ENCODE measurements around the gene C20orf204.

Gene C20orf204

DNA sequence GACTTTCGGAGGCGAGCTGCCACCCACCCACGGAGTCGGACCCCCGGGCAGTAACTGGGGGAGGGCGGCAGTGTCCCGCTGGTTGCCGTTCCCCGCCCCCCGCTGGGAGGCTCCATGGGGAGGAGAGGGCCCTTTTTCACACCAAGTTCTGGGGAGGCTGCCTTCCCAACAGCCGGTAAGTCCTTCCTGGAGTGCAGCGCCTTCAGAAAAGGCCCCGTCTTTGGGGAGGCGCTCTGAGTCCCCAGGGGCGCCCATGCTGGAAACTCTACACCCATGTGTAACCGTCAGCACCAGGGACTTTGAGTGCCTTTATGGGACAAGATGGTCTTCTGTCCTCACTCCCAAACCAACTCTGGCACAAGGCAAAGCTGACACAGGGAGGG, 13.9 kb downstream of the C20orf204 start:
- no peak for DNase-seq (ENCODE audit: low read depth in 1 of 2, low spot score in 1 of 2)
- in situ Hi-C loops (cut with HindIII; ENCODE audit: low pct_unique_long_range_greater_than_20kb, low sequenced_read_pairs) = no loop called here

GRCh38 chr20:64050261-64051032, 14.5 kb downstream of the C20orf204 start:
- no peak for TF ChIP-seq JUND (IDR thresholded peaks at IDR 0.05; ENCODE audit: low read depth)
- DNase-seq (ENCODE audit: low read depth in 1 of 2, low spot score in 1 of 2) = no peak
- in situ Hi-C loops (cut with HindIII; ENCODE audit: low pct_unique_long_range_greater_than_20kb, low sequenced_read_pairs) = no loop called here

More for the DNA sequence above, 13.9 kb downstream of the C20orf204 start:
- TF ChIP-seq JUND (IDR thresholded peaks at IDR 0.05; ENCODE audit: low read depth) = no peak

DNA sequence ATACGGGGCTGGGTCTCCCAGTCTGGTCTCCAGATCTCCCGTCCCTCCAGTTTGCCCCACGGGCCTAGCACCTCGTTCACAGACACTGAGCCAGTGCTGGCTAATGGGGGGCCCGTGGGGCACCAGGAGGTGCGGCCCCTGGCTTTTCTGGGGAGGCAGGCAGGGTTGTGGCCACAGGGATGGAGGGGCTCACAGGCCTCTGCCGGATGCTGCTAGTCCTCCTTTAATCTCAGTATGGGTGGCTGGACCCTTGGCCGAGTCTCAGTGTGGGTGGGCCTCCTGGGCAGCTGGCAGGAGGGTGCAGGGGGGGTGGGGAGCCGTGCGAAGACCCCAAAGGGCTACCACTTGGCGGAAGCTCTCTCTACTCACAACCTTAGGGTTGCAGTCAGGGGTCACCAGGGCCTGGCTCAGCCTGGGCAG, 15.1 kb downstream of the C20orf204 start:
- no peak for TF ChIP-seq JUND (IDR thresholded peaks at IDR 0.05; ENCODE audit: low read depth)
- in situ Hi-C loops (cut with HindIII; ENCODE audit: low pct_unique_long_range_greater_than_20kb, low sequenced_read_pairs) = no loop called here
- DNase-seq (ENCODE audit: low read depth in 1 of 2, low spot score in 1 of 2) = no peak

DNA sequence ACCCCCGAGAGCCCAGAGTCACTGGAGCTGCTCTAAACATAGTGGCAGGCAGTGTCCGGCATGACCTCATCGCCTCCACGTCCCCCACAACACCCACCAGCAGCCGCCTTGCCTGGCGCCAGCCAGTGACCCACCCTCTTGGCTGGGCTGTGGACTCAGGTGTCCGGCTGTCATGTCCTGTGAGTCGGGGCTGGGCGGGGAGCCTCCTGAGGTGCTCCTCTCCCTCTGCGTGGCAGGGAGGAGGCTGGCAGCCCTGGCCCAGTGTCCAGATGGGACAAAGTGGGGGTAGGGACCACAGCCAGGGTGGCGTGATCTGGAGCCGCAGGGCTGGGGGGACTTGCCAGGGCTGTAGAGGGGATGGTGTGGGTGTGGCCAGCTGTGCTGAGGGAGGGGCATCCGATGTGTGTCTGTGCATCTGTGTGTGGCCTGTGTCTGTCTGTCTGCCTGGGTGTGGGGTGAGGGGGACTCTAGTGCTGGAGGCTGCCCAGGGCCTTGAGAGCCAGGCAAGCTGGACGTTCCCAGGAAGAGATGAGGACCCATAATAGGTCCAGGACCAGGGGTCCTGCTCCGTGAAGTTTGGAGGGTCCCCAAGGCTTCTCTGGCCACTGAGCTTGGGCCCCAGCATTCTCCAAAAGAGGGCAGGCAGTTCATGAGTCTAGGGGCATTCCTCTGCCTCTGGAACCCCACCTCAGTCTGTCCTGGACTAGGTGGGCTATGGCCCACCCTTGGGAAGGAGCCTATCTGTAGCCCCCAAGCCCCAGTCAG, 15.8 kb downstream of the C20orf204 start:
- DNase-seq (ENCODE audit: low read depth in 1 of 2, low spot score in 1 of 2) = no peak
- TF ChIP-seq JUND (IDR thresholded peaks at IDR 0.05; ENCODE audit: low read depth) = no peak
- in situ Hi-C loops (cut with HindIII; ENCODE audit: low pct_unique_long_range_greater_than_20kb, low sequenced_read_pairs) = no loop called here

DNA sequence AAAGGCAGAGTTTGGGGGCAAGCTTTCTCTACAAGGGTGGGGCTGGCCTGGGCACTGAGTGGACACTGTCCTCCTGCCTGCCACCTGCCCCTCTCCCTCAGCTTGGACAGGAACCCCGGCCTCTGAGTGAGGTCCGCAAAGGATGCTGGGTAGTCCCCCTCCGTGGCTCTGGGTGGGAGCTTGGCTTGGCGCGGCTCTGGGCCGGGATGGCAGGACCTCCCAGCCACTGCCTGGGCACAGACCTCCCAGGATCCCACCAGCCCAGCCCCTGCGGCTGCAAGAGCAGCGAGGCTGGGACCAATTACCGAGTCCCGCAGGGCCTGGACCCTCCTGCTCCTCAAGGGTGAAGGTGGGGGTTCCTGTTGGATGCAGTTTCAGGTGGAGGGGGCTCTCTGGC, 16.3 kb downstream of the C20orf204 start:
- no peak for DNase-seq (ENCODE audit: low read depth in 1 of 2, low spot score in 1 of 2)
- in situ Hi-C loops (cut with HindIII; ENCODE audit: low pct_unique_long_range_greater_than_20kb, low sequenced_read_pairs) = no loop called here
- TF ChIP-seq JUND (IDR thresholded peaks at IDR 0.05; ENCODE audit: low read depth) = no peak

DNA sequence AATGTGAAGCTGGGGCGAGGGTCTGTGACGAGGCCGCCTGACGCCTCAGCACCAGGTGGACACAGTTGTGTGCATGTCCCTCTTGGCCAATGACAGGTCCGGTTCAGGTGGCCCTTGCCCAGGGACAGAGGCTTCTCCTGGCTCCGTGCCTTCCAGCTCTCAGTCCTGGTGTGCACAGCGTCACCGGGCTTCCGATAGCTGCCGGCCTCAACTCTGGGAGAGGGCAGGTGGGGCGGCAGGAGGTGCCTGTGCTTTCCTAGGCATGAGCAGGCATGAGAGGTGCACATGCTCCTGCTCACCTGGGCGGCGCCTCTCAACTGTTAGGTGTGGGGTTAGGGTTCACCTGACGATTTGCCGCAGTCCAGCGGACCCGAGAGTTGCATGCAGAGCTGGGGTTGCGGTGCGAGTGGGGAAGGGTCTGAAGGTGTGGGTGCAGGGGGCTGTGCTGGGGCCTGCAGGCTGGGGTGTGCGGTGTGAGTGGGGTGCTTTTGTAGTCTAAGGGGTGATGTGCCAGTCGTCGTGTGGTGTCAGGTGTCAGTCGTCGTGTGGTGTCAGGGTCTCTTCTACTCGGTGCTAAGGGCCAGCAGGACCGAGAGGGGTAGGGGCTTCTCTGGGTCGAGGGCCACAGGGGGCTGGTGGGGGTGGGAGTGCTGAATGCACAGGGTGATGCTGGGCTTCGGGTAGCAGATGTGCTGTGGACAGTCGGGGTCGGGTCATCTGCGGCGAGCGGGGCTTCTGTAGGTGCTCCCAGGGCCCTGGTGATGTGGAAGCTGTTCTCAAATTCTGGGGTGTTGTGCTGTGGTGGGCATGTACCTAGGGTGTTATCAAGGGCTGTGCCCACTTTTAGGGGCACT, 17.2 kb downstream of the C20orf204 start:
- DNase-seq (ENCODE audit: low read depth in 1 of 2, low spot score in 1 of 2) = no peak
- TF ChIP-seq JUND (IDR thresholded peaks at IDR 0.05; ENCODE audit: low read depth) = no peak
- in situ Hi-C loops (cut with HindIII; ENCODE audit: low pct_unique_long_range_greater_than_20kb, low sequenced_read_pairs) = no loop called here

DNA sequence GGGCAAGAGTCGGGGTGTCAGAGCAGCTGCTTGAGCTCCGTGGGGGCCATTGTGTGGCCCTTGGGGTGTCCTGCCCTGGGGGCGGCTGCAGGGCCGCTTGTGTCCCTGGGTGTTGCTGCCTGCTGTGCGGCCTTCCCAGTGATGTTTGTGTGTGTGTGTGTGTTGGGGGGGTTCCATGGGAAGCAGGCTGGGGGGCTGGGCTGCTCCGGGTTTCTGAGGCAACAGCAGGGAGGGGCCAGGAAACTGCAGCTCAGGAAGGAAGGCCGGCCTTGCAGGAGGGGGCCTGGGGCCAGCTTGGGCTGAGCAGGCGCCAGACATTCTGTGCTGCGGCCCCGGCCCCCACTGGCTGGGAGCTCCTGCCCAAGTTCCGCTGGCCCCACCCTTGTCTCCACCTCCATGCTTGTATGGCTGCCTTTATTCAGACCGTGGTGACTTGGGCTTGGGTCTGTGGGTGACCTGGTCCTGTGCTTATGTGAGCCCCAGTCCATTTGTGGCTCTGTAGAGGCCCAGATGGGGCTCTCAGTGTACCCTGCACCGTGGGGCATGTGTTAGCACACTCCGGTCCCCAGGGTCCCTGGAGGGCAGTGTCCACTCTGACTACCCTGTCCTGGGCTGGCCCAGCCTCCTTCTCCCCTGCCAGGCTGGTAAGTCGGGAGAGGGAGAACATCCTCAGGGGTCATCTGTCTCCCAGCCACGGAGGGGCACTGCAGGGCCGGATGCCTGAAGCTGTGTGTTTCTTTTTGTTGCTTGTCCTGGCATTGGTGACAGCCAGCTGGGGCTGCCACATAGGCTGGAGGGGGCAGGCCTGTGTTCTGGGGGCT, 18.1 kb downstream of the C20orf204 start:
- DNase-seq (ENCODE audit: low read depth in 1 of 2, low spot score in 1 of 2) = peak in 1 of 2 experiments; percentile 64
- in situ Hi-C loops (cut with HindIII; ENCODE audit: low pct_unique_long_range_greater_than_20kb, low sequenced_read_pairs) = no loop called here
- no peak for TF ChIP-seq JUND (IDR thresholded peaks at IDR 0.05; ENCODE audit: low read depth)

DNA sequence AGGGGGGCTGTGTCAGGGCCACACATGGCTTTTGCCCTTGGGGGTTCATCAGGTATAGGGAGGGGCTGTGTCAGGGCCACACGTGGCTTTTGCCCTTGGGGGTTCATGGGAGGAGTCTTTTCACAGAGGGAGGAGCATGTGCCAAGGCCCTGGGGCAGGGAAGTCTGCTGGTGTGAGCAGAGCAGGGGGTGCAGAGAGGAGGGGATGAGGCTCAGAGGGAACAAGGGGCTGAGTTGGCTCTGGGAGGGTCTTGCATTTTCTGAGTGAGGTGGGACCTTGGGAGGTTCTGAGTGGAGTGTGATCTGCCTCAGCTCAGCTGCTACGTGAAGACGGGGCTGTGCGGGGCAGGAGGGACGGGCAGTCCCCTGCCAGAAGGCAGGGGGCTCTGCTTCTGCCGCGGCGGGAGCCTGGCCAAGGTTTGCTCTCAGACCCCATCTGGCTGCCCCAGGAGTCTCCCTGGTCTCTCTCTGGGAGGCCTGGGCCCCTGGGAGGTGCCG, 19.5 kb downstream of the C20orf204 start:
- TF ChIP-seq JUND (IDR thresholded peaks at IDR 0.05; ENCODE audit: low read depth) = no peak
- DNase-seq (ENCODE audit: low read depth in 1 of 2, low spot score in 1 of 2) = no peak
- in situ Hi-C loops (cut with HindIII; ENCODE audit: low pct_unique_long_range_greater_than_20kb, low sequenced_read_pairs) = no loop called here

- in situ Hi-C loops (cut with HindIII; ENCODE audit: low pct_unique_long_range_greater_than_20kb, low sequenced_read_pairs) = no loop called here
- no peak for TF ChIP-seq JUND (IDR thresholded peaks at IDR 0.05; ENCODE audit: low read depth)
- DNase-seq (ENCODE audit: low read depth in 1 of 2, low spot score in 1 of 2) = no peak
Observed at GRCh38 chr20:64055893-64056638, 20.1 kb downstream of the C20orf204 start.

GRCh38 chr20:64056639-64056888, 20.6 kb downstream of the C20orf204 start:
- in situ Hi-C loops (cut with HindIII; ENCODE audit: low pct_unique_long_range_greater_than_20kb, low sequenced_read_pairs) = no loop called here
- no peak for DNase-seq (ENCODE audit: low read depth in 1 of 2, low spot score in 1 of 2)
- no peak for TF ChIP-seq JUND (IDR thresholded peaks at IDR 0.05; ENCODE audit: low read depth)

DNA sequence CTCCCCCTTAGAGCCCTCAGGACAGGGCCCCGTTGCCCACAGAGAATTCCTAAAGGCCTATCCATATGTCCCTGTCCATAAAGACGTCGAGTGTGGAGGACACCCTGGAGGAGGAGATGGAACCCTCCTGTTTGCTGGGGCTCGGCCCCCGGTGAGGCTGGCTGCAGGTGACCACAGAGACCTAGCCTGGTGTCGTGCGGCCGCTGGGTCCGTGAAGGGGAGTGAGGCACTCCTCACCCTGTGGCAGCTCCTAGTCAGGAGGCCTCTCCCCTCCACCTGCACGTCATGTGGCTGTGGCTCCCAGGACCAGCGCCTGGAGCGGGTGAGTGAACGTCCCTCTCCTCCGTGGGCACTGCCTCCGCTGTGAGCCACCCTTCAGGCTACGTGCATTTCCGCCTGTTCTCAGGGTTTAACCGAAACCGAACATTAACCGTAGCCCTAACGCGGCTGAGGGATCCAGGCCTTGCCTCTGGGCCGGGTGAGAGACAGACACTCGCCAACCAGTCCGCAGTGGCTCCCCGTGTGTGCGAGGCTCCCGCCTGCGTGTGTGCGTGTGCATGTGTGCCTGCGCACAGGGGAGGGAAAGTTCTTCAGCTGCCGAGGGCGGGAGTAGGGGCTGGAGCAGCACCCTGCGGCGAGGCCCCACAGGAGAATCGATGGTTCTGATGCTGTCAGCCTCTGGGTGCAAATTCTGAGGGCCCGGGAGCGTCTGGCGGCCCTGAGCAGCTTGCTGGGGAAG, 21.1 kb downstream of the C20orf204 start:
- in situ Hi-C loops (cut with HindIII; ENCODE audit: low pct_unique_long_range_greater_than_20kb, low sequenced_read_pairs) = no loop called here
- no peak for DNase-seq (ENCODE audit: low read depth in 1 of 2, low spot score in 1 of 2)
- no peak for TF ChIP-seq JUND (IDR thresholded peaks at IDR 0.05; ENCODE audit: low read depth)

All from T47D (cell line).